Lower leg skin (tissue), 4 donors: ENCODE measurements around the gene TNNC1. TPM values are rescaled to one million over a fixed set of nuclear protein-coding genes. Genes with fewer than 3 reads are reported as not detected.
A peak's percentile ranks its signal among the peaks of the same experiment; 100 is the strongest.

ENCODE experiments used
- DNase-seq, 2 donors: peaks; one replicate each; pipeline ENCODE4 v3.0.0-alpha.2; 2019; ENCODE audit warnings: low spot score in 2 of 2
- H3K4me3 ChIP-seq: fragments of 200-600 bp; sonication (generic); 2 replicates; pipeline ENCODE4 v1.5.1; 2017; ENCODE audit warnings: mild to moderate bottlenecking, low read depth; ENCODE audit not compliant: poor library complexity, severe bottlenecking
- CTCF ChIP-seq, 3 donors: fragments of 450-650 bp; IDR thresholded peaks; one replicate each; pipeline ENCODE4 v1.5.1; 2016; ENCODE audit warnings: antibody characterized with exemption in 3 of 3, mild to moderate bottlenecking in 3 of 3, moderate library complexity in 2 of 3
- POLR2A ChIP-seq, 2 donors: fragments of 450-650 bp; IDR thresholded peaks; one replicate each; pipeline ENCODE4 v1.6.1; 2016 to 2017; ENCODE audit warnings: antibody characterized with exemption in 2 of 2, mild to moderate bottlenecking in 1 of 2, moderate library complexity in 1 of 2
- WGBS, 2 donors: methylation state at CpG; one replicate each; pipeline ENCODE4 v1.1.5; 2018; 5-methylcytosine and 5-hydroxymethylcytosine counted together
- intact Hi-C: fragments of 100-400 bp; cut with DNase I; formaldehyde crosslinking; loops from one replicate; pipeline ENCODE4 v1.15.0; 2023; ENCODE audit warnings: low total_unique reads
- total RNA-seq, 4 donors: library from RNA; depleted of rRNA; stranded (reverse); fragments of >200 nt; gene quantifications; one replicate each; pipeline ENCODE4 v1.1.0, GENCODE V29; 2016

Gene TNNC1
- total RNA-seq, 4 donors from 2014 or later, result 6.3 to 73.7 (median 21.3) TPM

- TF ChIP-seq CTCF (IDR thresholded peaks at IDR 0.05), result peak in 1 of 3 donors; percentile 76
- TF ChIP-seq POLR2A (IDR thresholded peaks at IDR 0.05), result no peak
- H3K4me3 ChIP-seq, result no peak overlapping the region
- DNase-seq, result peak; percentile 67 to 87
- intact Hi-C loops, result no loop called here
- 12% methylated on average over 7 of the region's 7 CpGs for WGBS, 2 donors
Observed at GRCh38 chr3:52428151-52429005, 25.5 kb downstream of the TNNC1 start.

DNA sequence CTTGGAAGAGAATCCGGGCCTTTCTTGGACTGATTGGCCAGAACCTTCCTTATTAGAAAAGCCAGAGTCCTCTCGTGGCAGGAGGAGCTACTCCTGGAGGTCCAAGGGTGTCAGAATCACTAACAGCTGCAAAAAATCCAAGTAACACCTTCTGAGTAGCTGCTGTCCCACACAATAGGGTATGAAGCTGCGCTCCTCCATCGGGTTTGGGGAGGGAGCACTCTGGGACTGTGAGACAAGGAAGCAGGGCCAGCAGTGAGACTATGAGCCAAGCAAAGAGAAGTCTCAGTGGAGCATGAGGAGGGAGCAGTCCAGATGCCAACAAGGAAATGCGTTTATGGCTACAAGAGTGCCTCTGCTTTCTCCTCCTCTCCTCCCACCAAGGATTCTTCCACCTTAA, 30.7 kb downstream of the TNNC1 start:
- intact Hi-C loops, result no loop called here

DNA sequence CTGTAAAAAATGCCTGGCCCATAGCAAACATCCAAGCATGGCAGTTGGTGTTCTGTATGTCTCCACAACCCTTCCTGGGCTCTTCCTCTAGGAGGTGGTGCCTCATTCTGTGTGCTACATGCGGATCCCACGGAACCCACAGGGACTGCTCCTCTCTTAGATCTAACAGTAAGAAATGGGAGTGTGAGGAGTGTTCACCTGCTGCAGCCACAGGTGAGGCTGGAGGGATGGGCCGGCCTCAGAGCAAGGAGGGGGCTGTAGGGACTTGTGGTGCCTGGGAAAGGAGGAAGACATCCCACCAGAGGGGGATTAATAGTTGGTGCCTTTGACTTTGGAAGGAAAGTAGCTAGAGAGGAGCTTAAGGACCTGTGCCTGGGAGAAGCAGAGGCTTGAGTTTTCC, 31.2 kb downstream of the TNNC1 start:
- peak in 1 of 2 donors; percentile 23 for DNase-seq
- 90 to 92% methylated on average over 3 of the region's 3 CpGs for WGBS, 2 donors
- intact Hi-C loops, result no loop called here
- H3K4me3 ChIP-seq, result no peak overlapping the region
- TF ChIP-seq CTCF (IDR thresholded peaks at IDR 0.05) (no peak), POLR2A (IDR thresholded peaks at IDR 0.05) (no peak)

More for the DNA sequence above, 30.7 kb downstream of the TNNC1 start:
- TF ChIP-seq CTCF (IDR thresholded peaks at IDR 0.05) (no peak), POLR2A (IDR thresholded peaks at IDR 0.05) (no peak)
- H3K4me3 ChIP-seq, result no peak overlapping the region
- peak in 1 of 2 donors; percentile 39 for DNase-seq
- 59 to 66% methylated on average over 5 of the region's 5 CpGs for WGBS, 2 donors

GRCh38 chr3:52420388-52420787, 33.5 kb downstream of the TNNC1 start:
- DNase-seq, result no peak
- WGBS, 2 donors, result 71 to 86% methylated on average over 2 of the region's 2 CpGs
- intact Hi-C loops, result no loop called here
- H3K4me3 ChIP-seq, result no peak overlapping the region
- TF ChIP-seq CTCF (IDR thresholded peaks at IDR 0.05), result no peak
- TF ChIP-seq POLR2A (IDR thresholded peaks at IDR 0.05), result no peak

DNA sequence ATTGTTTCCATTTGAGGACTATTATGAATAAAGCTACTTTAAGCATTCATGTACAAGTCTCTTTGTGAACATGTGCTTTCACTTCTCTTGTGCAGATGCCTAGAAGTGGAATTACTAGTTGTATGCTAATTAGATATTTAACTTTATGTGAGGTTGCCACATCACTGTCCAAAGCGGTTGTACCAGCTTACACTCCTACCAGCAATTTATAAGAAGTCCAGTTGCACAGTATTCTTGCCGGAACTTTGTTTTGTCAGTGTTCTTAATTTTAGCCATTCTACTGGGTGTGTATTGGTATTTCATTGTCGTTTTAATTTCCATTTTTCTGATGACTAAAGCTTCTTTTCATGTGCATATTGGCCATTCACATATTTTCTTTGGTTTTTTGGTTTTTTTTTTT, 38.0 kb downstream of the TNNC1 start:
- intact Hi-C loops, result no loop called here
- TF ChIP-seq POLR2A (IDR thresholded peaks at IDR 0.05) (no peak), CTCF (IDR thresholded peaks at IDR 0.05) (no peak)
- H3K4me3 ChIP-seq, result no peak overlapping the region
- WGBS, 2 donors, result 63% methylated on average over 3 of the region's 3 CpGs
- no peak for DNase-seq
